Stimulated activated CD4-positive, alpha-beta T cell treated with anti-CD3 and anti-CD28 coated beads, TNF-alpha, amount 100 ng/mL, for 1 hour (primary cell): Measurements from ENCODE around the gene GRIP1.

Experiments used
- DNase-seq, 3 donors: peaks; one replicate each; pipeline ENCODE4 v3.0.0-alpha.2; 2020; ENCODE audit warnings: low read depth in 3 of 3, low spot score in 1 of 3

The GRIP1 gene

DNA sequence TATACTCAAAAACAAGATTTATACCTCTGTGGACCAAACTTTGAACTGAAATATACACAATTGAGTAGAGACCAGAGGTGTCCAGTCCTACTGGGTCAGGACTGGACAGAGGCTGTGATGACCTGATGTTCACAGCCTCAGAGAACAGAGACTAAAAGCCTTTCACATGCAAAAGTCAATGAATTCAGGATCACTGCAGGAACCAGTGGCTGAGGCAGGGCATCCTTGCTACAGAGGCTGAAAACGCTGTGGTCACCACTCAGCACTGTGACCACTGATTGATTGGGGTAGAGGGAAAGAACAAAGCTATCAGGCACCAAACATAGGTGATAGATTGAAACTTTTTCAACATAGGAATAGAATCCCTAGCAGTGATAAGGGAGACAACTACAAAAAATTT, 25.1 kb downstream of the GRIP1 start:
- DNase-seq = no peak

DNA sequence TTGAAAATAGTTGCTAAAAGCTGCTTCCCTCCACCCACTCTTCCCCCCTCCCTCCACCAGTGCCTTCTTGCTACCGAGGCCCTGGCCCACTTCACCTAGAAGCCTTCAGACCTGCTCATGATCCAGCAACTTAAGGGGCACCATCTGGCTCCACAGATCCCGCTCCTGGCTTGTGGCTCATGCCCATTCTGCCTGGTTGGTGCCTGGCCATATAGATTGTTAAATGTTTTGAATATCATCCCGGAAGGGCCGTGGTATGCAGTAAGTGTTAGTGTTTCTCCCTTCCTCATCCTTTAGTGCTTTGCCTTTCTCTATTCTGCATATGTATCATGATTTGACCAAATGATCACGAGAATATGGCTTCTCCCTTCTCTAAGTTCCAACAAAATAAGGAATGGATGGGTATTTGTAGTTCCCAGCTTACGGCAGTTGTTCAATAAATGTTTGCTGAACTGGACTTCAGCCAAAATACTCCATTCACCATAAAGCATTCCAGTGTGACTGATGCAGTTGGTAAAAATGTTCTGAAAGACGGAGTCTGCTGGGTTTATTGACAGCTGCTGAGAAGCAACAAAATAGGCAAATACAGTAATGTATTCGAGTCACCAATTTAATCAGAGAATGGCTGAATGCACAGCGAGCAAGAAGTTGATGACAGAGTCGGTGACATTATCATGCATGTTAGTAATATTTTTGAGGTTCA, 30.7 kb downstream of the GRIP1 start:
- no peak for DNase-seq

DNA sequence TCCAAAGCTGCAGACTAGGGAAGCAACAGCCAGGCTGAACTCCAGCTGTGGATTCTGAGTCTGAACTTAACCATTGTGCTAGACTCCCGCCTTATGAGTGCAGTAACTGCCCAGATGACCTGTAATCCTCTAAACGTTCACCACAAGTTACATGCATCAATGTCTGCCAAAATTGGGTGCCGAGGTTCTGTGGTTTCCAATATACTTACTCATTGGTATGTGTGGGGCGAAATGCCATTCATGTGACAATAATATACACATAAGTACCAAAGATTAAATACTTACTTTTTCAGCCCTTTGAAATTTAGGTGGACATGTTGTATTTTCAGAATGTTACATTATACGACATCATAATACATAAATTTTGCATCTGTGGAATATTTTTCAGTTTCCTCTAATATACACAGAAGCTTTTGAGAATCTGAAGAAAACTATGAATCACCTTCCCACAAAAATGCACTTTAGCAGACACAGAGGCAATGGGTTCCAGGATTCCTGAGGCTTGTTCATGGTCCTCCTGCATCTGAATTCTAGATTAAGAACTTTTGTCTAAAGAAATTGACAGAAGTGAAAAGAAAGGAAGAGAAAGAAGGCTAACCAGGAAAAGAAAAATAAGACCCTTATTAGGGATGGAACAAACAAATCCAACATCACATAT, 31.7 kb downstream of the GRIP1 start:
- no peak for DNase-seq

DNA sequence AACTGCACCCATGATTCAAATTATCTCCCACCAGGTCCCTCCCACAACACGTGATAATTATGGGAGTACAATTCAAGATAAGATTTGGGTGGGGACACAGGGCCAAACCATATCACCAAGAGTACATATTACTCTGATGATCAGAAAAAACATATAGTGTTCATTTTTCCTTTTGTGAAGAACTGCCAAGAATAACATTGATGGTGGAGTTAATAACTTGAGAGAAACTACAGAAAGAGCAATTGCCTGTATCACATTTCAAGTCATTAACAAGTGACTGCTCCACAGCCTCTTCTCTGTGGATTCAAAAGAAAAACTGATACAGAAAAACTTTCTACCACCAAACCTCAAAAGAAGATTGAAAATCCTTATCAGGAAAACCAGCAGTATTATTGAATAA, 34.7 kb downstream of the GRIP1 start:
- no peak for DNase-seq

DNA sequence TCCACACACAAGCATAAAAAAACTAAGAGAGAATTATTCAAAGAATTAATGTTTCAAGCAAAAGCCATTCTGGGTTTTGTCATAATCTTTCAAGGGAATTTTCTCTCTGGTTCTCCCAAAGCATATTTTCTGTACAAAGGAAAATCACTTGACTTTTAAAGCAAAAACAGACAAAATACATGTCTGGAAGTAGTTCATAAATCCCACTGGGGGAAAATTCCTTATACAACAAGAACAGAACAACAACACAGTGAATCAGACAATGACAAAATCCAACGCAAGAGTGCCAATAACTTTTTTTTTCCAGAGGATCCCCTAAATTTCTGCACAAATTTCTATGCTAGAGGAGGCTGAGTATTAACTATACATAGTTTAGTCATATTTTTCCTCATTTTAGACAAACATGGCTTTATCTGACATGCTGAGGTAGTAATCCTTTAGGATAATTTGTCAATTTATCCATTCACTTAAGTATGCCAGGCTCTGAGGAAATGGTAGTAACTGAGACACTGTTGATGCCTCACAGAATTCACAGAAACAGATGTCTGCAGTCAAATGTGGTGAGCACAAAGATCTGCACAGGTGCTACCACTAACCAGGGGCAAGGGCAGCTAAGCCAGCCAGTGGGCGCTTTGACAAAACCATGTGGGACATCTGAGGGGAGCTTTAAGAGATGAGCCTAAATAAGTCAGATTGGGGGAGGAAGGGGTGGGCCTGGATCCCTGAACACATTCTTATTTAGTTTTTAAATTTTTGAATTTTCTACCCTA, 38.0 kb downstream of the GRIP1 start:
- no peak for DNase-seq

DNA sequence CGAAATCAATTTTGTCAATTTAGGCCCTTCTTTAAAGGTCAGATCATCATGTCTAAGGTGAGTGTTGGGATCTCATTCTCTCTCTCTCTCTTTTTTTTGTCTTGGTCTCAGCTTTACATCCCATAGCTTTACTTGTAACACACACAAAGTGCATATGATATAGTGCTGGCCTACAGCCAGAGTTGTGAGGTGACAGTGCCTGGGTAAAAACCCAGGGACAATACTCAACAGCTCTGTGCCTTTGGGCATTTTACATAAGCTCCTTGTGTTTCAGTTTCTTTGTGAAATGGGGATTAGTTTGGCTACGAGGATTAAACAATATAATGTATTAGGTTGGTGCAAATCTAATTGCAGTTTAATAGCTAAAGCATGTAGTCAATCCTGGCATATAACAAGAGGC, 40.2 kb downstream of the GRIP1 start:
- no peak for DNase-seq

DNA sequence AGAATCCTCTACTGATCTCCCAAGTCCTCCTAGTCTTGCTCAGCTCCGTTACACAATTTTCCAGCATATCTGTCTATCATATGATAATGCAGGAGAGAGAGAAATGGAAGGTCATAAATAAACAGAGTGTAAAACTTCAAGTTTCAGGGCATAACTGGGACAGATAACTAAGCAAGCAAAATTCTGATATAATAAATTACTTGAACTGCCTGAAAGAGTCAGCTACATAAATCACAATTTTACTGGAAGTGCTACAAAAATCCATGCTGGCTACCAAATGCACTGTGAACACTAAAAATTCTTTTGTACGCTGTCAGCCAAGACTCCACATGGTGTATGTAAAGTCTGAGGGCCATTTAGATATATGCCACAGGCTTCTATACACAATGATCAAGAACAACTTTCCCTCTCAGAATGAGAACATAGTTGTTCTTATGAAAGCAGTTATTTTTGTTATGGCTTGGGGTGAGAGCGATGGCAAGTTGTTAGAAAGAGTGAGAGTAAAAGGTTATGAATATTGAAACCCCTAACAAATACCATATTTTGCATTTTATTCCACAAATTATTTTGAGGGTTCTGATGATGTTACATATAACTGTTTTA, 41.1 kb downstream of the GRIP1 start:
- no peak for DNase-seq

DNA sequence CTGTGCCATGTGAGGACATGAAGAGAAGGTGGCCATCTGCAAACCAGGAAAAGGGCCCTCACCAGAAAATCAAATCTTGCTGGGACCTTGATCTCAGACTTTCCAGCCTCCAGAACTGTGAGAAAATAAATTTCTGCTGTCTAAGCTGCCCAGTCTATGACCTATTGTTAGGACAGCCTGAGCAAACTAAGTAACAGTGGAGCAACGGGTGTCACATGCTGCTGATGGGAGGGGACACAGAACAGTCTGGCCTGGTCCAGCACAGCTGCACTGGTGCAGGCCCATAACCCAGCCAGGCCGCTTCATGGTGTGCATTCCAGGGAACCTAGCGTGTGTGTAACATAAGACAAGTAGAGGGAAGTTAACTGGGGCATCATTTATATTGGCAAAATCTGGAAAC, 42.1 kb downstream of the GRIP1 start:
- no peak for DNase-seq

DNA sequence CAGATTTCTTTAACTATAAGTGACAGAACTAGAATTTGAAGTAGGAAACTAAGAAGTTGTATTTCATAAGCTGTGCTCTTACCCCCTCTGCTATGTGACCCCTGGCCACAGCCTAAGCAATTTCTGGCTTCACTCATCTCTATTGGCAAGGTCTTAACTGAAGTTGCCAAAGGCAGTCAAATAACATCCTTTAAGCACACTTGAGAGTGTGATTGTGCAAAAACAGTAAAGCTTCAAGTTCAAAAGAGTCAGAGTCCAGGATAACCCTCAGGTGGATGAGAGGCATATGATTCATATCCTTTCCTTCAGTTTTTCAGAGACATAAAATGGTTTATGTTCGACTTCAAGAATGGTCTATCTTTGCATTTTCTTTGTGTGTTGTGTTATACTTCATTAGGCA, 45.2 kb downstream of the GRIP1 start:
- no peak for DNase-seq

DNA sequence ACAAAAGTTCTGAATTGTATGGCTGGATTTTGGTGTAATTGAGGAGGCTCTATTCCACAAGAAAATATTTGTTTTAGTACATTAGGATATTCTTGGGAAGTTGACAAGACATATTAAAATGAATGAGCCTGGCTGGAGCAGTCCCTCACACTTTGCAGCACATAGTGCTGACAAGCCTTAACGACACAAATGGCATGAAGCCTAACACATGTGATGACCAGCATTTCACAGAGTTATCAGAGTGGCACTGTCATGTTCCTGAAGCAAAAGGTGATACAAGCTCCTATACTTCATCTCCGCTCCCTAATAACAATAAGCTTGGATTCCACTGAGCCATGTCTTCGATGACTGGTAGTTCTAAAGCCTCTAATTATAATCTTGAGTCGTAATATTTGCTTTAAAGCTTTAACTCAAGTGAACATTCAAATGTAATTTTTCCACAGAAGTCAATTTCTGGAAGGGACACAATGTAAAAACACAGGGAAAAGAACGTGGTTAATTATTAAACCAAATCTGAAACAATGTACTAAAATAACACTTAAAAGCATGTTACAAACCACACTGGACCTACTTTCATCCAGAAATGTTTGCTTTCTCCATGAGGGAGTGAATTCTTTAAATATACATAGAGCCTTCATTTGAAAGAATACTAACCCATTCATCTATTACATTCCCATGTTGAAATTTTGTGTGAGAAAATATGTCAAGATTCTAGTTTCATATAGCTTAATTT, 49.6 kb downstream of the GRIP1 start:
- no peak for DNase-seq

DNA sequence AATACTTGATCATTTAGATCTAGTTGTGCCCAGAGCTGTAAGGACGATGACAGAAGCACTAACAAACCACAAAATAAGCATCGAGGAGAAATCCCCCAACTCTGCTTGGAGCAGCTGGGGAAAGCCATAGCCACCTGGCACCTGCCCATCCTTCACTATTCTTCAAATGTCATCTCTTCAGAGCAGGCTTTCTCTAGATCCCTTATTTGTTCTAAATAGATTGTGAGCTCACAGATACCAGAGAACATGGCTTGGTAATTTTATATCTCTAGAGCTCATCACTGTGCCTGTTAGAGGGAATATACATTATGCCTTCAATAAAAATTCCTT, 50.9 kb downstream of the GRIP1 start:
- DNase-seq = no peak

DNA sequence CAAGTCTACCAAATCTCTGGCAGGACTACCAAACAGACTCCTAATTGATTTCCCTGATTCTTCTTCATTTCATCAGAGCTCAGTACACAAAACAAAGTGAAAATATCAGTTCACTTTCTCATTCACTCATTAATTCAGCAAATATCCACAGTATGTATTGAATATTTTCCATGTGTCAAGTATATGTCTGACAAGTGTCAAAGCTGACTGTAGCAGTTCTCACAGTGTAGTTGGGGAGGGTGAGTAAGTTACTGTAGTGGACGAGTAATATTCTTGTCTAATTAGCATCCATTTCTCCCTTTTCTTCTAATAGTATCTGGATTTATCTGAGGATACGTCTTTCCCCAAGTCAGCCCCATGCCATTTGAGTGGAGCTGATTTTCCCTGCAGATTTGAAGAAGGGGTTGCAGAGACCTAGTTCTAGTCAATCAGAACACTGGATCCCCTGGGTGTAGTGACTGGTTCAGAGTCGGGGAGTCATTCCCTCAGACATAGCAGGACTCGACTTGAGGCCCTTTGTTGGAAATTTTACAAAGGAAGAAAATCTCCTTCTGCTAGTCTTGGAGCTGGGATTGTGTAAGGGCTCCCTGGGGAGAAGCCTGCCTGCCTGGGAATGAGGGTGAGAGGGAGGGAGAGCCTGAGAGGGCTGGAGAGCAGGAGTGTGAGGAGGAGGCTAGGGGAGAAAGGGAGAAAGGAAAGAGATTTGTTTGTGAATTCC, 51.4 kb downstream of the GRIP1 start:
- no peak for DNase-seq

DNA sequence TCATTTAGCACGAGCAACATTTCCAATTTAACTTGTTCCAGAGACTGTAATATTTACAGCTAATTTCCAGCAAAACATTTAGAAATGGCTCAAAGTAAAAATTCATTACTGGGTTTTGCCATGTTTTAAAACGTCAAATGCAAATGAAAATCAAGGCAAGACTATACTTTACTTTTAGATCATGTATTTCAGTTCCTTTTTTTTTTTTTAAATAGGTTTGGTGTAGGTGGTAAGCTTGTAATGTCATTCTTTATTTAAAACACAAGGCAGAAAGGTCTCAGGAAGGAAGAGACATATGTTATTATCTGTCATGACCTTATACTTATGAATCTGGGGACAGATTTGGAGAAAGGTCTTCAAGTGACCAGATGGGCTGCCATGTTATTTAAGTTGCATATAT, 54.1 kb downstream of the GRIP1 start:
- no peak for DNase-seq

DNA sequence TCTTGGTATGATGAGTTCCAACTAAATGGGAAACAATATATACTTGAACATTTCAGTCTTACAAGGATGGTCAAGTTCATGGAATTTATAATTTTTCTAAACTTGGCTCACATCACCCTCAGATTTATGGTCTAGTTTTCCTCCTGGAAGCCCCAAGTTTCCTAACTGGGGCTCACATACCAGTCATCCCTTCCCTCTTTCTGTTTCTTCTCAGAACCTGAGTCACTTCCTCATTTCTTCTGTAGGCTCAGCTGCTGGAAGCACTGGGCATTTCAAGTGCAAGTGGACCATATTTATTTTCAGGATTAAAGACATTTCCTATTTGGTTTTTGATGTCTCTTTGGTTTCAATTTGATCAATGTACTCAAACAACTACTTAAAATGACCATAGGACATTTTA, 55.4 kb downstream of the GRIP1 start:
- DNase-seq = no peak

DNA sequence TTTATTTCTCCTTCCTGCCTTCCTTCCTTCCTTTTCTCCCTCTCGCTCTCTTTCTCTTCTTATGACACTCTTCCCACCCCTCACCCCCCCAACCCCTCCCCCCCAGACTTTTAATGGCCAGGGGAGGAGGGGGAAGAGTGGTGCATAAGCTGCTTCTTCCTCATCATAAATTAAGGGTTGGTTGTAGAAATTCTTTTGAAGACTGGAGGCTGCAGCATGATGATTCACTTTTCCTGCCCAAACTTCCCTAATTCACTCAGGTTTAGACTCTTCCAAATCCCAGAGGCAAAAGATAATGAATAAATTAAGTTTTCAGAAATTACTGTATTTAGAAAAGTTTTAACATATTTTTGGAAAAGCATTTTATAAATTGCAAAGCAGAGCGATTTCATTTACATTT, 58.2 kb downstream of the GRIP1 start:
- no peak for DNase-seq

DNA sequence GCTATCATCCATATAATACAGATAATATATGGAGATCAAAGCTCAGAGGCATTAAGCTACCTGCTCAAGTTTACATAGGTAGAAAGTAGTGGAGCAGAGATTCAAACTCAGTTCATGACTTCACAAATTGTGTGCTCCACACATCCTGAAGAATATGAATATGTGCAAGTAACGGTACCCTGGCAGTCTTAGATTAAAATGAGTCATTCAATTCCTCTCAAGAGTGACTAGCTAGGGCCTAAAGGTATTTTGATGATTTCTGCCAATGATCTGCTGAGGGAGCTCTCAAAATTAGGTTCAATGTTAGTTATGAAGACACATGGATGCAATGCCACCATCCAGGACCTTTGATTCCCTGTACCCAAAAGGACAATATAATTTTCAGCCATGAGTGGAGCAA, 58.9 kb downstream of the GRIP1 start:
- DNase-seq = no peak

DNA sequence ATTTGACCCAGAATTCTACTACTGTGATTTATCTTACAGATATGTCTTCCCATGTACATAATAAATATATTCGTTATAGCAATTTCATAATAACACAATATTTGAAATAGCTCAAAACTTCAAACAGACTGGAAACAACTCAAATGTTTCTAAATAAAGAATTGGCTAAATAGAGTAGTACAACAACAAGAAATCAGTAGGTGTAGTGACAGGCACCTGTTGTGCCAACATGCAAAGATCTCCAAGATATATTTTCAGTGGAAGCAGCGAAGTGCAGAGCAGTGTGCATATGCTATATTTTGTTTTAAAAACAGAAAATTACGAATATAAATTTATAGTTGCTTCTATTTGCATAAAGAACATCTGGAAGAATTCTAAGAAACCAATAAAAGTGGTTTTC, 60.9 kb downstream of the GRIP1 start:
- no peak for DNase-seq

DNA sequence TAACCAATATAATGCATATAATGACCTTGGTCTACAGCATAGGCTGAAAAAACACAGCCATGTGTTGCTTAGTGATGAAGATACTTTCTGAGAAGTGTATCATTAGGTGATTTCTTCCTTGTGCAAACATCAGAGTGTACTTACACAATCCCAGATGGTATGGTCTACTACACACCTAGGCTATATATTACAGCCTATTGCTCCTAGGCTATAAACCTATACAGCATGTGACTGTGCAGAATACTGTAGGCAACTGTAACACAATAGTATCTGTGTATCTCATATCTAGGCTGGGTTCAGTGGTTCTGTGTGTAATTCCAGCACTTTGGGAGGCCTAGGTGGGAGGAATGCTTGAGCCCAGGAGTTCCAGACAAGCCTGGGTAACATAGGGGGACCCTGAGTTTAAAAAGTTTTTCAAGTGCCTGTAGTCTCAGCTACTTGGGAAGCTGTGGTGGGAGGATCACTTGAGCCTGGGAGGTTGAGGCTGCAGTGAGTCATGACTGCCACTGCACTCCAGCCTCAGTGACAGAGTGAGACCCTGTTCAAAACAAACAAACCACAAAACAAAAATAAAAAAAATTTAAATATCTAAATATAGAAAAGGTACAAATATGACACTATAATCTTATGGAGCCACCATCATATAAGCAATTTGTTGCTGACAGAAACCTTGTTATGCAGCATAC, 66.6 kb downstream of the GRIP1 start:
- DNase-seq = no peak

DNA sequence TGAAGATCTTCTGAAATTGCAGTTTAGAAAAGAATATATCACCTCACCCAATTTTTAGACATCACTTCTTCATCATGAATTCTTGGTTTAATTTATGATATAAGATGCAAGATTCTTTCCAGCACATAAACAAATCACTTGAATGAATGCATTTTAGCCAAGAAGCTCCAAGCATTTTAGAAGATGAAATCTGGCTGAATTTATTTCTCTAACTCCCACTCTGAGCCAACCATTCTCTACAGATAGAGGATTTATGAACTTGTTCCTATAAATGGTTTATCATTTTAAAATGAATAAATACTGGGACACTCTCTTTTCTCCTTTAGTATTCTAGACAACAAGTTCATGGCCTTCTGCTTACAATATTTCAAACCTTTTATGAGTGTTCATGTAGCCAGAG, 71.7 kb downstream of the GRIP1 start:
- DNase-seq = no peak

DNA sequence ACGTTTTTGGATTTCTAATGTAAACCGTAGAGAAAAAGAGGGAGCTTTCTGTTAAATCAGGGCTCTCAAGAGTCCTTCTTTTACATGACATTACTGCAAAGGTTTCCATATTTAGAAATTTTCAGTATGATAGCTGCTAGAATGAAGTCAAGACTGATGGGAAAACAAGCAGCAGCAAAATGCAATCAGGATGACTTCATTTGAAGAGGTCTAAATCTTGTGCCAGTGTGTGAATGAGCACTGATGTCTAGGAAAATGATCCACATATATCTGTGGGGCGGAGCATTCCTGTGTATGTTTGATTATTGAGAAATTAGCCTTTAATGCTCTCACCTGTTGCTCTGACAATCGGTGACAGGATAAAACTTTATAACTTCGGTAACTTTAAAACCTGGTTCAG, 73.6 kb downstream of the GRIP1 start:
- no peak for DNase-seq
